ENCODE data around the gene GPRC5A. TPM values are rescaled to one million over a fixed set of nuclear protein-coding genes. Genes with fewer than 3 reads are reported as not detected.
A peak's percentile ranks its signal among the peaks of the same experiment; 100 is the strongest.

GPRC5A gene
- total and polyA plus RNA-seq, 2 of the 4 experiments (the other 2 are of a cell fraction): 49.6 to 201 TPM

- in situ Hi-C loops (cut with MboI; ENCODE audit: low sequenced_read_pairs) (loop anchor here (5.0 to 25.0 kb wide), 4 partner anchors 66 to 621 kb away; no protein-coding TSS in a partner anchor), intact Hi-C loops (cut with micrococcal nuclease) (loop anchor here (1.0 to 5.0 kb wide), 5 partner anchors 59 to 318 kb away; partner anchors contain the start of gene APOLD1), dilution Hi-C loops (cut with HindIII; ENCODE audit: low sequenced_read_pairs, unreplicated experiment) (no loop called here)
- Histone ChIP-seq H4K5ac (ENCODE audit: low read depth, low read length) (no peak overlapping the region), H2BK120ac (ENCODE audit: low read depth, low read length) (peak overlapping the region; percentile 45; the same call in 1 of the 2 replicates), H2BK15ac (ENCODE audit: low read depth, low read length) (no peak overlapping the region; the same call in 2 of the 3 replicates), H3K4me2 (ENCODE audit: low read depth, low read length) (no peak overlapping the region), H3K27ac (ENCODE audit: insufficient read depth, low read length) (no peak overlapping the region), H3K23ac (ENCODE audit: low read depth, low read length) (peak overlapping the region; percentile 2; the same call in 1 of the 2 replicates), H3K36me3 (ENCODE audit: control insufficient read depth, insufficient read depth, low read length) (peaks cover 37% of the 10 kb centered on the region), H3K9me3 (ENCODE audit: control insufficient read depth, insufficient read depth, low read length) (no peaks in the 10 kb centered on the region), H3K4me3 (ENCODE audit: insufficient read depth, low read depth, low read length) (no peak overlapping the region), H3K79me1 (ENCODE audit: low read depth in 1 of 2, low read length in 2 of 2) (peaks cover 15 to 54% of the 10 kb centered on the region in 2 experiments), H2AK9ac (replicated peaks; ENCODE audit: low read depth, low read length, poor library complexity) (peak overlapping the region; percentile 4), H3K56ac (ENCODE audit: extremely low read depth, insufficient read depth, low read length) (no peak overlapping the region), H3K14ac (replicated peaks; ENCODE audit: low read depth, low read length) (no peak overlapping the region), H3K9ac (ENCODE audit: low read depth, low read length) (no peak overlapping the region), H3K18ac (ENCODE audit: low read depth, low read length) (no peak overlapping the region), H4K20me1 (ENCODE audit: insufficient read depth, low read length) (peaks cover 7% of the 10 kb centered on the region), H3K4ac (ENCODE audit: low read depth, low read length) (peak overlapping the region; percentile 39), H4K91ac (ENCODE audit: insufficient read depth, low read depth, low read length) (no peak overlapping the region), H2BK5ac (ENCODE audit: low read depth, low read length, poor library complexity, severe bottlenecking) (no peak overlapping the region), H2AFZ (replicated peaks; ENCODE audit: low read length, poor library complexity) (peak overlapping the region; percentile 67), H3K27me3 (ENCODE audit: control insufficient read depth, insufficient read depth, low read length) (no peaks in the 10 kb centered on the region), H4K8ac (ENCODE audit: low read depth in 2 of 2, low read length in 2 of 2) (peak overlapping the region in 1 of 2 experiments; percentile 9; a peak in 1 of 4 replicates), H3K4me1 (ENCODE audit: control insufficient read depth, insufficient read depth, low read length) (peaks cover 10% of the 10 kb centered on the region), H3K9me1 (ENCODE audit: insufficient read depth, low read length) (peaks cover 8% of the 10 kb centered on the region), H2AK5ac (ENCODE audit: low read depth, low read length) (peak overlapping the region; percentile 23; the same call in 1 of the 2 replicates), H2BK20ac (ENCODE audit: low read depth, low read length) (peak overlapping the region; percentile 36; the same call in 1 of the 2 replicates)
- peak; percentile 73 for DNase-seq
- BruUV-seq (replicated peaks): no TSS peak
- ATAC-seq (ENCODE audit: low read depth): peak; percentile 91
- WGBS, 2 experiments (ENCODE audit: extremely low coverage in 2 of 2, insufficient read length in 1 of 2): 44% methylated on average over 4 of the region's 19 CpGs; no CpG with 5 or more reads in 1 of the 2 experiments
- ChIA-PET CTCF (interaction anchor here (0.5 to 2.1 kb wide), 9 partner anchors 41 to 257 kb away, joined by 3 to 5 read pairs (median 4); no protein-coding TSS in a partner anchor), POLR2A (ENCODE audit: unreplicated experiment) (interaction anchor here (0.7 kb wide), 1 partner anchor 78 kb away, joined by 3 read pairs; no protein-coding TSS in a partner anchor)
- TF ChIP-seq FOS (IDR thresholded peaks at IDR 0.05; ENCODE audit: low read depth, low read length) (no peak), RAD21 (IDR thresholded peaks at IDR 0.05; ENCODE audit: low read length) (peak; percentile 97), RCOR1 (IDR thresholded peaks at IDR 0.05; ENCODE audit: insufficient replicate concordance, low read length) (no peak), POLR2A (IDR thresholded peaks at IDR 0.05; ENCODE audit: low read depth, low read length) (peak; percentile 56), MAZ (IDR thresholded peaks at IDR 0.05; ENCODE audit: borderline replicate concordance, low read depth, low read length) (no peak), SMC3 (IDR thresholded peaks at IDR 0.05; ENCODE audit: low read depth, low read length) (peak; percentile 88), RFX5 (IDR thresholded peaks at IDR 0.05; ENCODE audit: low read depth, low read length) (no peak), CEBPB (IDR thresholded peaks at IDR 0.05; ENCODE audit: low read depth, low read length) (peak; percentile 45; the same call in 1 of the 2 replicates), MAFK (IDR thresholded peaks at IDR 0.05; ENCODE audit: low read depth, low read length) (no peak)
- TF ChIP-seq, protein P1, sequence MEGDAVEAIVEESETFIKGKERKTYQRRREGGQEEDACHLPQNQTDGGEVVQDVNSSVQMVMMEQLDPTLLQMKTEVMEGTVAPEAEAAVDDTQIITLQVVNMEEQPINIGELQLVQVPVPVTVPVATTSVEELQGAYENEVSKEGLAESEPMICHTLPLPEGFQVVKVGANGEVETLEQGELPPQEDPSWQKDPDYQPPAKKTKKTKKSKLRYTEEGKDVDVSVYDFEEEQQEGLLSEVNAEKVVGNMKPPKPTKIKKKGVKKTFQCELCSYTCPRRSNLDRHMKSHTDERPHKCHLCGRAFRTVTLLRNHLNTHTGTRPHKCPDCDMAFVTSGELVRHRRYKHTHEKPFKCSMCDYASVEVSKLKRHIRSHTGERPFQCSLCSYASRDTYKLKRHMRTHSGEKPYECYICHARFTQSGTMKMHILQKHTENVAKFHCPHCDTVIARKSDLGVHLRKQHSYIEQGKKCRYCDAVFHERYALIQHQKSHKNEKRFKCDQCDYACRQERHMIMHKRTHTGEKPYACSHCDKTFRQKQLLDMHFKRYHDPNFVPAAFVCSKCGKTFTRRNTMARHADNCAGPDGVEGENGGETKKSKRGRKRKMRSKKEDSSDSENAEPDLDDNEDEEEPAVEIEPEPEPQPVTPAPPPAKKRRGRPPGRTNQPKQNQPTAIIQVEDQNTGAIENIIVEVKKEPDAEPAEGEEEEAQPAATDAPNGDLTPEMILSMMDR (conservative IDR thresholded peaks at IDR 0.05; ENCODE audit: low read depth, low read length): peak; percentile 95
Measured at GRCh38 chr12:12916135-12916944, 25.0 kb downstream of the GPRC5A start.
